Cerebellar nuclear complex (tissue), 1 donor: ENCODE measurements around the gene METTL1.

Experiments used
- DNase-seq, 2 experiments: peaks; one replicate each; lab custom pipeline; 2025; lab: John Stamatoyannopoulos, UW

Gene METTL1

GRCh38 chr12:57753756-57754337 is 18.1 kb downstream of the METTL1 start:
- no peak for DNase-seq

- DNase-seq = no peak
Observed at GRCh38 chr12:57752668-57753000, 19.3 kb downstream of the METTL1 start.

- DNase-seq = peak; percentile 99 to 100
Observed at GRCh38 chr12:57751788-57752667, 19.9 kb downstream of the METTL1 start, which contains the start of gene CDK4. CDK4 (minus strand) TSS chr12:57752310; CDS start chr12:57751717, 593 bp downstream.

GRCh38 chr12:57751432-57751787 is 20.5 kb downstream of the METTL1 start:
- no peak for DNase-seq

GRCh38 chr12:57750561-57751431 is 21.1 kb downstream of the METTL1 start:
- DNase-seq = no peak

- DNase-seq = no peak
Observed at GRCh38 chr12:57749061-57749460, 22.8 kb downstream of the METTL1 start.

GRCh38 chr12:57746025-57746424 is 25.9 kb downstream of the METTL1 start:
- DNase-seq = no peak

GRCh38 chr12:57745485-57745881 is 26.4 kb downstream of the METTL1 start:
- DNase-seq = no peak

- DNase-seq = peak; percentile 94 to 97
Observed at GRCh38 chr12:57744777-57745484, 27.0 kb downstream of the METTL1 start, which contains the start of gene TSPAN31. TSPAN31 (plus strand) TSS chr12:57745039; CDS start chr12:57745155, 116 bp downstream.

- DNase-seq = no peak
Observed at GRCh38 chr12:57744194-57744776, 27.6 kb downstream of the METTL1 start.

- DNase-seq = no peak
Observed at GRCh38 chr12:57743769-57744168, 28.1 kb downstream of the METTL1 start.

GRCh38 chr12:57741844-57742738 is 29.8 kb downstream of the METTL1 start:
- DNase-seq = no peak

- DNase-seq = no peak
Observed at GRCh38 chr12:57741413-57741789, 30.5 kb downstream of the METTL1 start.

- DNase-seq = no peak
Observed at GRCh38 chr12:57740656-57741412, 31.1 kb downstream of the METTL1 start.

GRCh38 chr12:57739914-57740538 is 31.9 kb downstream of the METTL1 start:
- DNase-seq = no peak

- DNase-seq = no peak
Observed at GRCh38 chr12:57739387-57739786, 32.5 kb downstream of the METTL1 start.

- DNase-seq = peak; percentile 29 to 65
Observed at GRCh38 chr12:57738661-57739237, 33.2 kb downstream of the METTL1 start, which contains the start of gene AGAP2. AGAP2 (minus strand) TSS chr12:57738742; CDS start chr12:57738246, 496 bp downstream.
